G401 (cell line): ENCODE data around the gene FECH. TPM values are rescaled to one million over a fixed set of nuclear protein-coding genes. Genes with fewer than 3 reads are reported as not detected.
"Not testable (repeated sequence)": the region's sequence is repeated elsewhere in the genome, so short reads cannot be mapped to it uniquely, and the experiment has no call there.

Experiments
- DNase-seq: peaks from one replicate; pipeline ENCODE4 v3.0.0-alpha.2; 2015; ENCODE audit warnings: low spot score
- in situ Hi-C: cut with HindIII; loops from 2 replicates; pipeline ENCODE4 v1.10.0; 2016; ENCODE audit warnings: low sequenced_read_pairs, mixed read lengths
- total RNA-seq: library from RNA; depleted of rRNA; stranded (reverse); fragments of >200 nt; shearing (Covaris generic); gene quantifications from 2 replicates; pipeline ENCODE4 v1.2.3, GENCODE V29; 2014; rRNA removed

The FECH gene, protein sequence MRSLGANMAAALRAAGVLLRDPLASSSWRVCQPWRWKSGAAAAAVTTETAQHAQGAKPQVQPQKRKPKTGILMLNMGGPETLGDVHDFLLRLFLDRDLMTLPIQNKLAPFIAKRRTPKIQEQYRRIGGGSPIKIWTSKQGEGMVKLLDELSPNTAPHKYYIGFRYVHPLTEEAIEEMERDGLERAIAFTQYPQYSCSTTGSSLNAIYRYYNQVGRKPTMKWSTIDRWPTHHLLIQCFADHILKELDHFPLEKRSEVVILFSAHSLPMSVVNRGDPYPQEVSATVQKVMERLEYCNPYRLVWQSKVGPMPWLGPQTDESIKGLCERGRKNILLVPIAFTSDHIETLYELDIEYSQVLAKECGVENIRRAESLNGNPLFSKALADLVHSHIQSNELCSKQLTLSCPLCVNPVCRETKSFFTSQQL
- 84.7 and 129 TPM in 2 replicates for total RNA-seq

DNA sequence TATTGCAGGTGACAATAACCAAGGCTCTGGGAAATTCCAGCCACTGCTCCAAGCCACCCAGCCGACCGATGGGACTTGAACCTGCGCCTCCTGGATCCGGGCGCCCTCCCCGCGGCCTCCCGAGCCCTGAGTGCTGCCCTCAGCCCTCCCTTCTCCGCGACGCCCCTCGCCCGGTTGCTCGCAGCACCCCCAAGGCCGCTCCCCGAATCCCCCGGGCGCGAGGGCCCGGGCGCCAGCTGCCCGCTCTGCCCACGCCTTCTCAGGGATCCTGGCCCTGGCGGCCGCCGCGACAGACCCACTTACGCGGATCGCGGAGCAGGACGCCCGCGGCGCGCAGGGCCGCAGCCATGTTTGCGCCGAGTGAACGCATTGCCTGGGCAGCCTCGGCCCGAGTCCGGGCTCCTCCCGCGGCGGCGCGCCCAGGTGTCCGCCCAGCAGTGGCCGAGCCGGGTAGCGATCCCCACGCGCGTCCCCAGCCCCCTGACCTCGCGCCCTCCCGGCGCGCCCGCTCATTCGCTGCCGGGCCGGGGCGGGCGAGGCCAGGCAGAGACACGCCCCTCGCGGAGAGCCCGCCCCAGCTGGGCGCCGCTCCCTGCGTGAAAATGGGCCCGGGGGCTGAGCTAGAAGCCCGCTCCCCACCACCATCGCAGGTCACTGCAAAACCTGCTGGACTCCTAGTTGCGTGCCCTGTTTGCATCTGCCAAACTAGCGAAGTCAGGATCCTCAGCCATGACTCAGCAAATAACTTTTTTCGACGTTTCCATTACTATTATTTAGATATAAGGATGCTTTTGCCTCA is at the start of gene FECH:
TSS of gene FECH (minus strand) at position 452 of the 799 bp plus-strand sequence. CDS start at position 370, 82 bp downstream.
- in situ Hi-C loops = no loop called here
- DNase-seq = peak; percentile 65

- in situ Hi-C loops = no loop called here
- no peak for DNase-seq
Observed at GRCh38 chr18:57635003-57635822, 48.7 kb upstream of the FECH start.

GRCh38 chr18:57631697-57632096 is 45.2 kb upstream of the FECH start:
- no peak for DNase-seq
- in situ Hi-C loops = no loop called here

- no peak for DNase-seq
- in situ Hi-C loops = no loop called here
Observed at GRCh38 chr18:57630754-57631595, 44.5 kb upstream of the FECH start.

DNA sequence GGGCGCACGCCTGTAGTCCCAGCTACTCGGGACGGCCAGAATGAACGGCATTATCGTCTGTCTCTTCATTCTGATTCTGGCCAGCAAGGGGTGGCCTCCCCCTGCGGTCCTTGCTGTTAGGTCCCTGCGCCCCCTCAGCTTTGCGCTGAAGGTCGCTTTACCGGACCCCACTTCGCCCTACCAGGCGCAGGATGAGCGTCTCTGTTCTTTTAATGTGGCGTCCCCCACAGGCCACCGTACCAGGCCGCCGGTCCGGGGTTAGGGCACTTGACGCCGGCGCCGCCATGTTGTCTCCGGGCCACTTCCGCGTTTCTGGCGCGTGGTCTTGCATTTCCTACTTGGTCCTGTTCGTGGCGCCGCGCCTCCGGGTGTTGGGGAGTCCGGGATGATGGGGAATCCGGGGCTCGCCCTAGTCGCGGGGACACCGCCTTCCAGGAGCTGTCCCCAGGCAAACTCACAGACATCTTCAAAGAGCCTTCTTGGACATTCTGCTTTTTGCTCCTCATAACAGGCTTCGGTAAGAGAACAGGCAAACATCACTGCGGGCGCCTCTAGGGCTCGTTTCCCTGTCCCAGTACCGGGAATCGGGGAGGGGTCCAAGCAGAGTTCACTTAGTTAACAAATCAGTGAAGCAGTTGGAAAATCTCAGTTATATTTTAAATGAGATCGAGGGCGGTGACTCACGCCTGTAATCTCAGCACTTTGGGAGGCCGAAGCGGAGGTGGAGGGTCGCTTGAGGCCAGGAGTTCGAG is 43.7 kb upstream of the FECH start:
- peak; percentile 95 for DNase-seq
- in situ Hi-C loops = no loop called here

GRCh38 chr18:57629422-57629821 is 42.9 kb upstream of the FECH start:
- DNase-seq = no peak
- in situ Hi-C loops = no loop called here

DNA sequence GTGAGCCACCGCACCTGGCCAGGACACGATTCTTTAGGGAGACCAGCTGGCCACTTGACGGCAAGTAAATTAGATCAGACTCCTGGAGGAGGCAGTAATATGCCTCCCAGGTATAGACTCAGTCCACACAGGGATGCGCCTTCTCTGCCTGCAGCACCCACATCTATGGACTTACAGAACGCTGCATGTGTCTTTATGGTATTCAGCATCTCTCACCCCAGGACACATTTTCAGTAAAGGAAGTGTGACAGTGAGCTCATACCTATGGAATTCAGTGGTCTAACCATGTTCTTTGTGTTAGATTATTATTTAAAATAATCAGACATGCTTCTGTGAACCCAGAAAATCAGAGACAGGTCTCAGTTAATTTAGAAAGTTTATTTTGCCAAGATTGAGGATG is 41.0 kb upstream of the FECH start:
- DNase-seq = no peak
- in situ Hi-C loops = no loop called here

DNA sequence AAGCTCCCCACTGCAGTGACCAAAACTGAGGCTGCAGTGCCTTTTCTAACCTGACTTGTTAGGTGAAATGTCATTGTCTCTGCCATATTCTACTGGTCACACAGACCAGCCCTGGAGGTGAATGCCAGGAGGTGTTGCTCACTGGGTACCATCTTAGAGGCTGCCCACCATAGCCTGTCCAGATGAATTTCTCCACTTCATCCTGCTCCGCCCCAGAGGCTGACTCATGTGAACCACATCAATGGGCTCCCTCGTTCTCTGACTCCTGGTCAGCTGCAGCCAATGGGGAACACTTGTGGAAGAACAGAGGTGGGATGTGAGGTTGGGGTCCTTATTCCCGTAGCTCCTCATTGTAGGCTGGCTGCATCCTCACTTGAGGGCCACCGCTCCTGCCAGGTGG is 38.5 kb upstream of the FECH start:
- DNase-seq = no peak

DNA sequence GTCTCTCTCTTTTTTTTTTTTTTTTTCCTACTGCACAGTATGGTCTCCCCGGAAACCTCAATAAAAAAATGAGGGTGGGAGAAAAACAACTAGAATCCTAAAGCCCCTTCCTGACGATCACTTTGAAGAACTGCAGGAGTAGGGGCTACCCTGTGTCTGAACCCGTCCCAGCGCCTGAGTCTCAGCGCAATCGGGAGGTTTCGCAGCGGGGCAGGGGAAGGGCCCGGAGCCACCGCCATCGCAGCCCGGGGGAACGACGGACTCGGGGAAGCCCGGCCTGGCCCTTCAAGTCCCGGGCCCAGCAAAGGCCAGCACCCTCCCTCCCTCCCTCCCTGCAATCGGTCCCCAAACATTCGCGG is 34.7 kb upstream of the FECH start:
- no peak for DNase-seq
- in situ Hi-C loops = no loop called here

More for the DNA sequence above, 38.5 kb upstream of the FECH start:
- in situ Hi-C loops = no loop called here

DNA sequence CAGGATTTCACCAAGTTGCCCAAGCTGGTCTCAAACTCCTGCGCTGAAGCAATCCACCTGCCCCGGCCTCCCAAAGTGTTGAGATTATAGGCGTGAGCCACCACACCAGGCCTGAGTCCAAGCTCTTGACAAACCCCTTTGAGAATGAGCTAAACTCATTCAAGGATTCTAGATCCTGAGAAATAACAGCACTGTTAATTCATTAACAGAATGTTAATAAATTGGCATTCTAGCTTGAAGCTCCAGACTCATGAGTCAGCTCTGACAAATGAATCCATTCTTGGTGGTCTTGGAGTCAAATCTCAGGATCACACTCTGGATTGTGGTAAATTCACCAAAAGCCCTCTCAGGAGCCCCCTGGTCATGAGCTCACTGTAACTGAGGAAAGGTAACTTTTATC is 33.4 kb upstream of the FECH start:
- no peak for DNase-seq
- in situ Hi-C loops = no loop called here

DNA sequence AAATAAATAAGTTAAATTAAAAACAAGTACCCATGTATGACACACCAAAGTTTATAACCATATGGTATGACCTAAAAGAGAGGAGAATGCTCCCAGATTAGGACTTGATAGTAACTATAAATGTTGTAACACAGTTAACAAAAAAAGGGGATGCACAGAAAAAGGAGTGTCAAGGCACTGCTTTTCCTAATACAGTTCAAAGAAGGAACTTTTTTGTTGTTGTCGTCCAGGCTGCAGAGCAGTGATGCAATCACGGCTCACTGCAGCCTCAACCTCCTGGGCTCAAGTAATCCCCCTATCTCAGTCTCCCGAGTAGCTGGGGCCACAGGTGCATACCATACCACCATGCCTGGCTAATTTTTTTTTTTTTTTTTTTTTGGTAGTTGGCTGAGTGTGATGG is 32.4 kb upstream of the FECH start:
- in situ Hi-C loops = no loop called here
- DNase-seq = no peak

DNA sequence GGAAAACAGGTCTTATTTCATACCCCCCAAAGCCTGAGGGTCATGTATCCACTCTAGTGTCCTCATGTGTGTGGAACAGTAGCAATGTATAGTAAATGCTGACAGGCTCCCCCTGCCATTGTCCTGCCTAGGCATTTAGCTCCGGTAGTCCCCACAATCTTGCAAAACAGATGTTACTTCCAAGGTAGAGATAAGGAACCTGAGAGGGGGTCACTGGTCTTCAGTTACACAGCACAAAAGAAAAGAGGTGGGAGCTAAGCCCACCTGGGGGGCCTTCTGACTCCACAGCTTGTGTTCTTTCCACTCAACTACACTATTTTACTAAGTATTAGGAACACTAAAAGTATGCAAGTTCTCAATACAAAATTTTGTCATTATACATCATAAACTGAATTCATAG is 17.4 kb upstream of the FECH start:
- in situ Hi-C loops = no loop called here

GRCh38 chr18:57595347-57595746 is 8.8 kb upstream of the FECH start:
- no peak for DNase-seq

More for the DNA sequence above, 17.4 kb upstream of the FECH start:
- DNase-seq = no peak

DNA sequence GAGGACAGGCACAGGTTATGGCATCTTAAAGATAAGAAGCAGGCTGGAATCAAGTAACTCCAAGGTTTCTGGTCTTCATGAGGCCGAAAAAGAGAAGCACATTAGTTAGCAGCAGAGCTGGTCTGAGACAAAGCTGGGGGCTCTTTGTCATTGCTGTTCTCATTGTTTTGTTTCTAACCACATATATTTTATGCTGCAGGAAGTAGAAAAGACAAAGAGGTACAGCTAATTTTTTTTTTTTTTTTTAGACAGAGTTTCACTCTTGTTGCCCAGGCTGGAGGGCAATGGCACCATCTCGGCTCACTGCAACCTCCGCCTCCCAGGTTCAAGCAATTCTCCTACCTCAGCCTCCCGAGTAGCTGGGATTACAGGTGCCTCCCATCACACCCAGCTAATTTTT is 6.2 kb upstream of the FECH start:
- in situ Hi-C loops, DNase-seq: not testable (repeated sequence)

More at GRCh38 chr18:57595347-57595746, 8.8 kb upstream of the FECH start:
- in situ Hi-C loops = no loop called here

- in situ Hi-C loops = no loop called here
- DNase-seq = no peak
Observed at GRCh38 chr18:57589161-57589560, 2.7 kb upstream of the FECH start.

- in situ Hi-C loops = no loop called here
- no peak for DNase-seq
Observed at GRCh38 chr18:57587098-57587661, 678 bp upstream of the FECH start.

DNA sequence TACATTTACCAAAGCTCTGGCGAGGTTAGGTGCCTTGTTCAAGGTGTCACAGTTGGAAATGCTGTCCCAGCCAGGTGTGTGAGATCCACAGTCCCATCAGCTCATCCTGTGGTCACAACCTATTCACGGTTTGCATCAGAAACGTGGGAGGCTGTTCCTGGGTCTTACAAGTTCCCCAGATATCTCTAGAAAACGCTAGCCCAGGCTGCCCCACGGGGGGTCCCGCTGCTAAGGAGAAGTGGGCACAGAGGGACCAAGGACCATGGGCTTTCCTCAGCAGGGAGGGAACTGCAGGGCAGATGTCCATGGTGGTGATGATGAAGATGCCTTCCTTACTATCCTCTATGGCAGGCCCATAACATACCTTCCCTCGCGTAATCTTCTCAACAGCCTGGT is 649 bp downstream of the FECH start:
- DNase-seq = peak; percentile 44
- in situ Hi-C loops = no loop called here

DNA sequence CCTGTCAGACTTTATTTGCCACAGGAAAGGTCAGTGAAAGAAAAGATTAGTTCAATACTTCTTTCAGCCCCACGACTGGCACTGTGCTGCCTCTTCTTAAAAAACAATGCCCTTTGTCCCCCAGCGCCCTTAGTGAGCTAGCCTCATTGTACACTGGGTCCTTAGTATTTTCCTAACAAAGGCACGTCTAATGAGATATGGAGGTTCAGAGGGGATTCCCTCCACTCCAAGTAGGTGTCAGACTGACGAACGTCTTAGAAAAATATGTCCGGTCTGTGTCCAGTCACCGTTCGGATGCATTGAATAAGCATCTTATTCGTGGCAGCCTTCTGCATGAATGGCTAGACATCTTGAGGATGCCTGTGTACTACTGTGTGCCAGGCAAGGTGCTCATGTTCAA is 1.1 kb downstream of the FECH start:
- DNase-seq = no peak
- in situ Hi-C loops = no loop called here
